SU-DHL-6 (cell line): ENCODE results near the gene MCOLN2.

ENCODE experiments used
- H2AFZ ChIP-seq: fragments of 200-600 bp; sonication (generic); 2 replicates; pipeline ENCODE4 v1.6.1; 2014; ENCODE audit warnings: low read depth, mild to moderate bottlenecking, moderate library complexity, mixed read lengths, antibody characterized with exemption, low read length; ENCODE audit not compliant: severe bottlenecking
- H3F3A ChIP-seq: fragments of 200-600 bp; shearing (Covaris generic); 2 replicates; pipeline ENCODE4 v1.6.0; 2016; ENCODE audit warnings: antibody characterized with exemption, mild to moderate bottlenecking; ENCODE audit not compliant: insufficient read depth
- H3K27ac ChIP-seq: fragments of 200-600 bp; sonication (generic); 2 replicates; pipeline ENCODE4 v1.5.1; 2016; ENCODE audit warnings: low read depth, mild to moderate bottlenecking, low read length, moderate library complexity, mixed read lengths
- H3K27me3 ChIP-seq: fragments of 200-600 bp; sonication (generic), shearing (Covaris generic); 2 replicates; pipeline ENCODE4 v1.6.0; 2014; ENCODE audit warnings: mild to moderate bottlenecking, low read length
- H3K36me3 ChIP-seq: fragments of 200-600 bp; sonication (generic); 2 replicates; pipeline ENCODE4 v1.6.1; 2014; ENCODE audit warnings: mild to moderate bottlenecking, low read length, mixed read lengths
- H3K4me2 ChIP-seq: fragments of 300-600, 200-600 bp; shearing (Covaris generic), sonication (generic); 2 replicates; pipeline ENCODE4 v1.6.0; 2014; ENCODE audit warnings: low read length, low read depth, mild to moderate bottlenecking; ENCODE audit not compliant: poor library complexity, severe bottlenecking
- H3K4me3 ChIP-seq: fragments of 200-600 bp; sonication (generic); 2 replicates; pipeline ENCODE4 v1.5.1; 2014; ENCODE audit warnings: antibody characterized with exemption, low read length, mild to moderate bottlenecking, mixed read lengths; ENCODE audit not compliant: insufficient read depth, poor library complexity, severe bottlenecking
- H3K79me2 ChIP-seq: fragments of 200-600 bp; sonication (generic); 2 replicates; pipeline ENCODE4 v1.6.1; 2014; ENCODE audit warnings: mild to moderate bottlenecking, low read length, moderate library complexity; ENCODE audit not compliant: insufficient read depth
- H3K9ac ChIP-seq: fragments of 200-600 bp; sonication (generic); 2 replicates; pipeline ENCODE4 v1.7.0; 2014; ENCODE audit warnings: mild to moderate bottlenecking, low read length
- H3K9me2 ChIP-seq: fragments of 200-600 bp; sonication (generic); replicated peaks from 2 replicates; pipeline ENCODE4 v1.6.1; 2014; ENCODE audit warnings: low read length; ENCODE audit not compliant: insufficient read depth
- H3K9me3 ChIP-seq: fragments of 200-600 bp; sonication (generic); 2 replicates; pipeline ENCODE4 v1.6.1; 2014; ENCODE audit warnings: low read length, mixed read lengths; ENCODE audit not compliant: insufficient read depth
- H4K20me1 ChIP-seq: fragments of 200-600 bp; sonication (generic); 2 replicates; pipeline ENCODE4 v1.6.1; 2014; ENCODE audit warnings: low read depth, mild to moderate bottlenecking, antibody characterized with exemption, low read length, moderate library complexity, mixed read lengths
- EZH2phosphoT487 ChIP-seq: fragments of 200-600 bp; sonication (generic), shearing (Covaris generic); conservative IDR thresholded peaks from 2 replicates; pipeline ENCODE4 v1.6.1; 2018; ENCODE audit warnings: mild to moderate bottlenecking, antibody characterized with exemption, low read length, moderate library complexity, mixed read lengths
- TF ChIP-seq, protein P1 (sequence below): fragments of 200-600 bp; sonication (generic); IDR thresholded peaks from one replicate; pipeline ENCODE4 v1.5.1; 2017; ENCODE audit warnings: antibody characterized with exemption, mild to moderate bottlenecking, low read length, moderate library complexity; ENCODE audit not compliant: insufficient read depth, poor library complexity, severe bottlenecking

Gene MCOLN2

DNA sequence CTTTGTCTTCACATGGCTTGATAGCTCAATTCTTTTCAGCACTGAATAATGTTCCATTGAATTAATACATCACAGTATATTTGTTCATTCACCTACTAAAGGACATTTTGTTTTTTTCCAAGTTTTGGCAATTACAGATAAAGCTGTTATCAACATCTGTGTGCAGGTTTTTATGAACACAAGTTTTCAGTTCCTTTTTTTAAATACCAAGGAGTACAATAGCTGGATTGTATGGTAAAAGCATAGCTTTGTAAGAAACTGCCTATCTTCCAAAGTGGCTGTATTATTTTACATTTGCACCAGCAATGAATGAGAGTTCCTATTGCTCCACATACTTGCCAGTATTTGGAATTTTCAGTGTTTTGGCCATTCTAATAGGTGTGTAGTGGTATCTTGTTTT, 4.8 kb upstream of the MCOLN2 start:
- Histone ChIP-seq H3K9me3 (no peaks in the 10 kb centered on the region), H2AFZ (no peak overlapping the region), H3K27me3 (no peaks in the 10 kb centered on the region), H3F3A (no peaks in the 10 kb centered on the region), H3K27ac (no peak overlapping the region), H3K9me2 (no peaks in the 10 kb centered on the region), H3K9ac (no peak overlapping the region), H4K20me1 (no peaks in the 10 kb centered on the region), H3K4me2 (no peak overlapping the region), H3K36me3 (no peaks in the 10 kb centered on the region), H3K4me3 (no peak overlapping the region), H3K79me2 (no peaks in the 10 kb centered on the region)
- TF ChIP-seq, protein P1, sequence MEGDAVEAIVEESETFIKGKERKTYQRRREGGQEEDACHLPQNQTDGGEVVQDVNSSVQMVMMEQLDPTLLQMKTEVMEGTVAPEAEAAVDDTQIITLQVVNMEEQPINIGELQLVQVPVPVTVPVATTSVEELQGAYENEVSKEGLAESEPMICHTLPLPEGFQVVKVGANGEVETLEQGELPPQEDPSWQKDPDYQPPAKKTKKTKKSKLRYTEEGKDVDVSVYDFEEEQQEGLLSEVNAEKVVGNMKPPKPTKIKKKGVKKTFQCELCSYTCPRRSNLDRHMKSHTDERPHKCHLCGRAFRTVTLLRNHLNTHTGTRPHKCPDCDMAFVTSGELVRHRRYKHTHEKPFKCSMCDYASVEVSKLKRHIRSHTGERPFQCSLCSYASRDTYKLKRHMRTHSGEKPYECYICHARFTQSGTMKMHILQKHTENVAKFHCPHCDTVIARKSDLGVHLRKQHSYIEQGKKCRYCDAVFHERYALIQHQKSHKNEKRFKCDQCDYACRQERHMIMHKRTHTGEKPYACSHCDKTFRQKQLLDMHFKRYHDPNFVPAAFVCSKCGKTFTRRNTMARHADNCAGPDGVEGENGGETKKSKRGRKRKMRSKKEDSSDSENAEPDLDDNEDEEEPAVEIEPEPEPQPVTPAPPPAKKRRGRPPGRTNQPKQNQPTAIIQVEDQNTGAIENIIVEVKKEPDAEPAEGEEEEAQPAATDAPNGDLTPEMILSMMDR, result no peak
- no peak for TF ChIP-seq EZH2phosphoT487

DNA sequence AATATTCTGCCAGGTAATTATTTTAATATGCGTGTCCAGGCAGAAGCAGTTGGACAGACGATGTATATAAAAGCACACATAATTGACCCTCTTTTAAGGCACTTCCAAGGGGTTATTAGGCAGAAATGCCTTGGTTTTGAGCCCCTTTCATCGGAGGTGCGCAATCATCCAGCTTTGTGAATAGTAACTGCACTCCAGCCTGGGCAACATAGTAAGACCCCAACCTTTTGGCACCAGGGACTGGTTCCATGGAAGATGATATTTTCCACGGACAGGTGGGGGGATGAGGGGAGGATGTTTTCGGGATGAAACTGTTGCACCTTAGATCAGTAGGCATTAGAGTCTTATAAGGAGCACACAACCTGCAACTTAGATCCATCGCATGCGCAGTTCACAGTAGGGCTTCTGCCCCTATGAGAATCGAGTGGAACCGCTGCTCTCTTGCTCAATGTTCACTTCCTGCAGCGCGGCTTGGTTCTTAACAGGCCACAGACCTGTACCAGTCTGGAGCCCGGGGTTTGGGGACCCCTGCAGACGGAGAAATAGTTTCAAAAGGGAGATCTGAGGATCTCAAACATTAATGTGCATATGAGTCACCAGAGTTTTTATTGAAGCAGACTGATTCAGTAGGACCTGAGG, 1.8 kb upstream of the MCOLN2 start:
- Histone ChIP-seq H3F3A (peaks cover 10% of the 10 kb centered on the region; the same call in 1 of the 2 replicates), H3K27ac (no peak overlapping the region), H4K20me1 (no peaks in the 10 kb centered on the region), H3K27me3 (no peaks in the 10 kb centered on the region), H3K36me3 (no peaks in the 10 kb centered on the region), H3K79me2 (peaks cover 20% of the 10 kb centered on the region), H3K4me3 (no peak overlapping the region), H3K9me3 (no peaks in the 10 kb centered on the region), H3K9ac (no peak overlapping the region), H3K9me2 (no peaks in the 10 kb centered on the region), H2AFZ (no peak overlapping the region), H3K4me2 (no peak overlapping the region)
- no peak for TF ChIP-seq EZH2phosphoT487
- TF ChIP-seq, protein P1, result no peak

DNA sequence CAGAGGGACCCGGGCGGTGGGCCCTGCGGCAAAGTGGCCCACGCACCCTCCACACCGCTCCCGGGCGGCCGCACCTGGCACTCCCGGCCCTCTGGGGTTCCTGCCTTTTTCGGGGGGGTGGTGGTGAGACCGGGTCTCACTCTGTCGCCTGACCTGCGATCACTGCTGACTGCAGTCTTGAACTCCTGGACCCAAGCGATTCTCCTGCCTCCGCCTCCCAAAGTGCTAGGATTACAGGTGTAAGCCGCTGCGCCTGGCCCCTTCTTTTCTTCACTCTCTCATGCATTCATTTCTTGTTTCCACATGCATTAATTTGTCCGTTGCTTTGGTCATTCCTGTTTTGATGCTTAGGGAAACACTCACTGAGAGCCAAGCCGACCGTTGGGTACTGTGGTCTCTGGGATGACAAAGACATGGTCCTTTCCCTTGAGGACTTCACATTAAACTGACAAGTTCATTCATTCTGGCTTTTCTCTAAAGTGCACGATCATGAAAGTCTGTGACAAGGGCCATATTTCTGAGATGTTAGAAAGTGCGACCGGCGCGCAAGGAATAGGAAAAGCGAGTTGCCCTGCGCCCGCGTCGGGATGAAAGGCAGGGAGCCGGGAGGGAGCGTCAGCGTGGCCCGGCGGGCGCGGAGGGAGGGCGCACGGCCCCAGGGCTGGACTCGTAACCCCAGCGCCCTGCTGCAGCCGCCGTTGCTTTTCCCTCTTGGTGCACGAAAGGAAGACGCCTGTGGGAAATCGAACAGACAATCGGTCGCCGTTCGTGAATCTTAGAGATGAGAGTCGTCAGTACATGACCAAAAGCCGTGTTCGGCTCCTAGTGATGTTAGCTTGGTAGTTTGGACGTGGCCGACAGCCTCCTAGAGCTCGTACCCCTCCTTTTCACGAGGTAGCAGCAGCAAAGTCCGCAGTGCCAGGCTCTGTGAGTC, 1.0 kb upstream of the MCOLN2 start:
- Histone ChIP-seq H3K9ac (peak overlapping the region; percentile 73), H4K20me1 (no peaks in the 10 kb centered on the region), H3K9me3 (no peaks in the 10 kb centered on the region), H3K4me3 (peak overlapping the region; percentile 83), H3K9me2 (no peaks in the 10 kb centered on the region), H2AFZ (peak overlapping the region; percentile 78), H3K36me3 (no peaks in the 10 kb centered on the region), H3F3A (peaks cover 10% of the 10 kb centered on the region; the same call in 1 of the 2 replicates), H3K27ac (no peak overlapping the region), H3K4me2 (peak overlapping the region; percentile 99), H3K27me3 (no peaks in the 10 kb centered on the region), H3K79me2 (peaks cover 26% of the 10 kb centered on the region)
- TF ChIP-seq, protein P1, result no peak
- no peak for TF ChIP-seq EZH2phosphoT487
